Measurements from ENCODE around the gene LMX1A. TPM values are rescaled to one million over a fixed set of nuclear protein-coding genes. Genes with fewer than 3 reads are reported as not detected.

The LMX1A gene
- total and polyA plus RNA-seq, 2 experiments from 2014 or later, result not detected

DNA sequence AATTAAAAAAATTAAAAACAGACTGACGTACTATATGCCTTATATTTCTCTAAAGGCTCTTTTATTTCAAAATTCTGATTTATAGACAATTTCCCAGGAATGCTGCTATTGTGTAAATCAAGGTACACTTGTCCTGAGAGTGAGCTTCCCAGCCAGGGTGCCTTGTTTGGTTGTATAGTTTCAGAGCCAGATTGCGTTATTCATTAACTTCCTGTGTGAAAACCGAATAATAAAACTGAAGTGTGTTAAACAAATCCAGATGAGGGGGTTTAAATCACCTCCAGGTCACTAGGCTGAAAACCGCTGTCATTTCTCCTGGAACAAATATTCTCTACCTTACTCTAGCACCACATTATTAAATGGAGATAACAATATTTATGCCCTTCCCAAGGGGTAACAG lies 68.7 kb downstream of the LMX1A start (continued):
- TF ChIP-seq, protein P1, sequence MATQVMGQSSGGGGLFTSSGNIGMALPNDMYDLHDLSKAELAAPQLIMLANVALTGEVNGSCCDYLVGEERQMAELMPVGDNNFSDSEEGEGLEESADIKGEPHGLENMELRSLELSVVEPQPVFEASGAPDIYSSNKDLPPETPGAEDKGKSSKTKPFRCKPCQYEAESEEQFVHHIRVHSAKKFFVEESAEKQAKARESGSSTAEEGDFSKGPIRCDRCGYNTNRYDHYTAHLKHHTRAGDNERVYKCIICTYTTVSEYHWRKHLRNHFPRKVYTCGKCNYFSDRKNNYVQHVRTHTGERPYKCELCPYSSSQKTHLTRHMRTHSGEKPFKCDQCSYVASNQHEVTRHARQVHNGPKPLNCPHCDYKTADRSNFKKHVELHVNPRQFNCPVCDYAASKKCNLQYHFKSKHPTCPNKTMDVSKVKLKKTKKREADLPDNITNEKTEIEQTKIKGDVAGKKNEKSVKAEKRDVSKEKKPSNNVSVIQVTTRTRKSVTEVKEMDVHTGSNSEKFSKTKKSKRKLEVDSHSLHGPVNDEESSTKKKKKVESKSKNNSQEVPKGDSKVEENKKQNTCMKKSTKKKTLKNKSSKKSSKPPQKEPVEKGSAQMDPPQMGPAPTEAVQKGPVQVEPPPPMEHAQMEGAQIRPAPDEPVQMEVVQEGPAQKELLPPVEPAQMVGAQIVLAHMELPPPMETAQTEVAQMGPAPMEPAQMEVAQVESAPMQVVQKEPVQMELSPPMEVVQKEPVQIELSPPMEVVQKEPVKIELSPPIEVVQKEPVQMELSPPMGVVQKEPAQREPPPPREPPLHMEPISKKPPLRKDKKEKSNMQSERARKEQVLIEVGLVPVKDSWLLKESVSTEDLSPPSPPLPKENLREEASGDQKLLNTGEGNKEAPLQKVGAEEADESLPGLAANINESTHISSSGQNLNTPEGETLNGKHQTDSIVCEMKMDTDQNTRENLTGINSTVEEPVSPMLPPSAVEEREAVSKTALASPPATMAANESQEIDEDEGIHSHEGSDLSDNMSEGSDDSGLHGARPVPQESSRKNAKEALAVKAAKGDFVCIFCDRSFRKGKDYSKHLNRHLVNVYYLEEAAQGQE (IDR thresholded peaks at IDR 0.05; ENCODE audit: unreplicated experiment), result no peak

DNA sequence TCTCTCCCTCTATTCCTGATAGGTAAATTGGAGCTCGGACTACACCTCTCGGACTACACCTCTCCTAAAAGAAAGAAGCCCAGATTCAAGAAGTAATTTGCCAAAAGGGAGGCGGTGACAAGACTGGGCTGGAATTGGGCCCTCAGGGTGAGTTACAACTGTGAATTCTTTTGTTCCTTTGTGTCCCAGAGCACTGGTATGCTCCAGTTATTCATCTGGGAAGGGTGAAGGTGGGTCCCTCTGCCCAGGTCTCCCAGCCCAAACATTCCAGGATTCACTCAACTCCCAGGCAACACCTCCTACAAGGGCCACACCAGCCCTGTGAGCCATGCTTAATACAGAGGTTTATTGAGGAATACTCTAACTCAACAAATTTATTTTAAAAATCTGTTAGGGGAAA lies 69.2 kb downstream of the LMX1A start:
- H3K27ac Mint-ChIP-seq, result no peak overlapping the region

More for the DNA sequence above, 69.2 kb downstream of the LMX1A start:
- no peaks in the 10 kb centered on the region for H4K20me1 ChIP-seq (replicated peaks; ENCODE audit: insufficient read depth)
- H3K36me3 ChIP-seq (ENCODE audit: insufficient read depth), result no peaks in the 10 kb centered on the region
- peaks cover 9% of the 10 kb centered on the region; the same call in 1 of the 2 replicates for H3K4me1 ChIP-seq (ENCODE audit: insufficient read depth)
- H3K27ac ChIP-seq (ENCODE audit: low read depth), result no peak overlapping the region
- Mint-ChIP-seq H3K36me3 (ENCODE audit: low read depth) (peaks cover 3% of the 10 kb centered on the region; the same call in 1 of the 3 replicates), H3K4me3 (no peak overlapping the region), H3K9me3 (peaks cover 11% of the 10 kb centered on the region), H3K27me3 (ENCODE audit: insufficient read depth, low read depth, poor library complexity) (peaks cover 2% of the 10 kb centered on the region), H3K4me1 (peaks cover 15% of the 10 kb centered on the region)
- peaks cover 4% of the 10 kb centered on the region; the same call in 1 of the 2 replicates for H3K9me2 ChIP-seq (ENCODE audit: insufficient read depth)
- H3K4me2 ChIP-seq, result no peak overlapping the region
- DNase-seq (ENCODE audit: low spot score) (peak; percentile 73), ATAC-seq (peak; percentile 85)
- no peak overlapping the region for H3K4me3 ChIP-seq
- TF ChIP-seq EZH2phosphoT487 (IDR thresholded peaks at IDR 0.05; ENCODE audit: unreplicated experiment), result no peak
- TF ChIP-seq, protein P2, sequence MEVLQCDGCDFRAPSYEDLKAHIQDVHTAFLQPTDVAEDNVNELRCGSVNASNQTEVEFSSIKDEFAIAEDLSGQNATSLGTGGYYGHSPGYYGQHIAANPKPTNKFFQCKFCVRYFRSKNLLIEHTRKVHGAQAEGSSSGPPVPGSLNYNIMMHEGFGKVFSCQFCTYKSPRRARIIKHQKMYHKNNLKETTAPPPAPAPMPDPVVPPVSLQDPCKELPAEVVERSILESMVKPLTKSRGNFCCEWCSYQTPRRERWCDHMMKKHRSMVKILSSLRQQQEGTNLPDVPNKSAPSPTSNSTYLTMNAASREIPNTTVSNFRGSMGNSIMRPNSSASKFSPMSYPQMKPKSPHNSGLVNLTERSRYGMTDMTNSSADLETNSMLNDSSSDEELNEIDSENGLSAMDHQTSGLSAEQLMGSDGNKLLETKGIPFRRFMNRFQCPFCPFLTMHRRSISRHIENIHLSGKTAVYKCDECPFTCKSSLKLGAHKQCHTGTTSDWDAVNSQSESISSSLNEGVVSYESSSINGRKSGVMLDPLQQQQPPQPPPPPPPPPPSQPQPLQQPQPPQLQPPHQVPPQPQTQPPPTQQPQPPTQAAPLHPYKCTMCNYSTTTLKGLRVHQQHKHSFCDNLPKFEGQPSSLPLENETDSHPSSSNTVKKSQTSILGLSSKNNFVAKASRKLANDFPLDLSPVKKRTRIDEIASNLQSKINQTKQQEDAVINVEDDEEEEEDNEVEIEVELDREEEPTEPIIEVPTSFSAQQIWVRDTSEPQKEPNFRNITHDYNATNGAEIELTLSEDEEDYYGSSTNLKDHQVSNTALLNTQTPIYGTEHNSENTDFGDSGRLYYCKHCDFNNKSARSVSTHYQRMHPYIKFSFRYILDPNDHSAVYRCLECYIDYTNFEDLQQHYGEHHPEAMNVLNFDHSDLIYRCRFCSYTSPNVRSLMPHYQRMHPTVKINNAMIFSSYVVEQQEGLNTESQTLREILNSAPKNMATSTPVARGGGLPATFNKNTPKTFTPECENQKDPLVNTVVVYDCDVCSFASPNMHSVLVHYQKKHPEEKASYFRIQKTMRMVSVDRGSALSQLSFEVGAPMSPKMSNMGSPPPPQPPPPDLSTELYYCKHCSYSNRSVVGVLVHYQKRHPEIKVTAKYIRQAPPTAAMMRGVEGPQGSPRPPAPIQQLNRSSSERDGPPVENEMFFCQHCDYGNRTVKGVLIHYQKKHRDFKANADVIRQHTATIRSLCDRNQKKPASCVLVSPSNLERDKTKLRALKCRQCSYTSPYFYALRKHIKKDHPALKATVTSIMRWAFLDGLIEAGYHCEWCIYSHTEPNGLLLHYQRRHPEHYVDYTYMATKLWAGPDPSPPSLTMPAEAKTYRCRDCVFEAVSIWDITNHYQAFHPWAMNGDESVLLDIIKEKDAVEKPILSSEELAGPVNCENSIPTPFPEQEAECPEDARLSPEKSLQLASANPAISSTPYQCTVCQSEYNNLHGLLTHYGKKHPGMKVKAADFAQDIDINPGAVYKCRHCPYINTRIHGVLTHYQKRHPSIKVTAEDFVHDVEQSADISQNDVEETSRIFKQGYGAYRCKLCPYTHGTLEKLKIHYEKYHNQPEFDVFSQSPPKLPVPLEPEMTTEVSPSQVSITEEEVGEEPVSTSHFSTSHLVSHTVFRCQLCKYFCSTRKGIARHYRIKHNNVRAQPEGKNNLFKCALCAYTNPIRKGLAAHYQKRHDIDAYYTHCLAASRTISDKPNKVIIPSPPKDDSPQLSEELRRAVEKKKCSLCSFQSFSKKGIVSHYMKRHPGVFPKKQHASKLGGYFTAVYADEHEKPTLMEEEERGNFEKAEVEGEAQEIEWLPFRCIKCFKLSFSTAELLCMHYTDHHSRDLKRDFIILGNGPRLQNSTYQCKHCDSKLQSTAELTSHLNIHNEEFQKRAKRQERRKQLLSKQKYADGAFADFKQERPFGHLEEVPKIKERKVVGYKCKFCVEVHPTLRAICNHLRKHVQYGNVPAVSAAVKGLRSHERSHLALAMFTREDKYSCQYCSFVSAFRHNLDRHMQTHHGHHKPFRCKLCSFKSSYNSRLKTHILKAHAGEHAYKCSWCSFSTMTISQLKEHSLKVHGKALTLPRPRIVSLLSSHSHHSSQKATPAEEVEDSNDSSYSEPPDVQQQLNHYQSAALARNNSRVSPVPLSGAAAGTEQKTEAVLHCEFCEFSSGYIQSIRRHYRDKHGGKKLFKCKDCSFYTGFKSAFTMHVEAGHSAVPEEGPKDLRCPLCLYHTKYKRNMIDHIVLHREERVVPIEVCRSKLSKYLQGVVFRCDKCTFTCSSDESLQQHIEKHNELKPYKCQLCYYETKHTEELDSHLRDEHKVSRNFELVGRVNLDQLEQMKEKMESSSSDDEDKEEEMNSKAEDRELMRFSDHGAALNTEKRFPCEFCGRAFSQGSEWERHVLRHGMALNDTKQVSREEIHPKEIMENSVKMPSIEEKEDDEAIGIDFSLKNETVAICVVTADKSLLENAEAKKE (CRISPR knock-in tag; IDR thresholded peaks at IDR 0.05), result 0 out of 2 replicates have a peak, but pooled peaks have one; percentile 12
- no peaks in the 10 kb centered on the region for H3K27me3 ChIP-seq (ENCODE audit: insufficient read depth)
- H3K79me2 ChIP-seq (replicated peaks; ENCODE audit: insufficient read depth), result no peaks in the 10 kb centered on the region
- H2AFZ ChIP-seq, result no peak overlapping the region
- no peaks in the 10 kb centered on the region for H3F3A ChIP-seq (replicated peaks; ENCODE audit: low read depth)

All from GM23338 (cell line).